22Rv1 (cell line): ENCODE data around the gene GEMIN4.

Experiments used
- CTCF ChIP-seq: fragments of 450-650 bp; IDR thresholded peaks from 2 replicates; pipeline ENCODE4 v1.5.1; 2017; ENCODE audit warnings: mild to moderate bottlenecking
- ZFX ChIP-seq: fragments of 450-650 bp; IDR thresholded peaks from 2 replicates; pipeline ENCODE4 v1.6.1; 2017; ENCODE audit warnings: antibody characterized with exemption, borderline replicate concordance

- TF ChIP-seq CTCF, result no peak
- no peak for TF ChIP-seq ZFX
Measured at GRCh38 chr17:796609-797008, 44.5 kb upstream of the GEMIN4 start.
